GM21737 (cell line): ENCODE data around the gene CHD9.

ENCODE experiments used
- ATAC-seq: cut with Tn5 transposase; IDR thresholded peaks from one replicate; pipeline ENCODE4 v1.9.1; 2021; ENCODE audit warnings: mild to moderate bottlenecking, moderate library complexity; ENCODE audit not compliant: unreplicated experiment

CHD9 gene

GRCh38 chr16:53191413-53191812, 136.6 kb downstream of the CHD9 start:
- ATAC-seq = no peak

GRCh38 chr16:53198933-53199332, 144.1 kb downstream of the CHD9 start:
- no peak for ATAC-seq

- ATAC-seq = no peak
Measured at GRCh38 chr16:53201900-53202299, 147.1 kb downstream of the CHD9 start.

- no peak for ATAC-seq
Measured at GRCh38 chr16:53202398-53202797, 147.6 kb downstream of the CHD9 start.

- ATAC-seq = peak; percentile 77
Measured at GRCh38 chr16:53207810-53208752, 153.3 kb downstream of the CHD9 start.

- no peak for ATAC-seq
Measured at GRCh38 chr16:53209429-53209828, 154.6 kb downstream of the CHD9 start.

- ATAC-seq = no peak
Measured at GRCh38 chr16:53209877-53210276, 155.1 kb downstream of the CHD9 start.

- ATAC-seq = no peak
Measured at GRCh38 chr16:53211253-53211652, 156.5 kb downstream of the CHD9 start.

GRCh38 chr16:53212893-53213223, 158.1 kb downstream of the CHD9 start:
- ATAC-seq = no peak

- no peak for ATAC-seq
Measured at GRCh38 chr16:53213542-53213941, 158.8 kb downstream of the CHD9 start.

- ATAC-seq = no peak
Measured at GRCh38 chr16:53216798-53217197, 162.0 kb downstream of the CHD9 start.

GRCh38 chr16:53219371-53219770, 164.6 kb downstream of the CHD9 start:
- no peak for ATAC-seq

- no peak for ATAC-seq
Measured at GRCh38 chr16:53219795-53220454, 165.1 kb downstream of the CHD9 start.

GRCh38 chr16:53220585-53220984, 165.8 kb downstream of the CHD9 start:
- ATAC-seq = no peak

GRCh38 chr16:53224951-53225533, 170.3 kb downstream of the CHD9 start:
- no peak for ATAC-seq

- no peak for ATAC-seq
Measured at GRCh38 chr16:53232826-53233529, 178.2 kb downstream of the CHD9 start.

GRCh38 chr16:53234836-53235235, 180.0 kb downstream of the CHD9 start:
- no peak for ATAC-seq

GRCh38 chr16:53235851-53236250, 181.1 kb downstream of the CHD9 start:
- ATAC-seq = no peak

- ATAC-seq = no peak
Measured at GRCh38 chr16:53249331-53249730, 194.5 kb downstream of the CHD9 start.

- no peak for ATAC-seq
Measured at GRCh38 chr16:53257001-53257400, 202.2 kb downstream of the CHD9 start.

- ATAC-seq = no peak
Measured at GRCh38 chr16:53258809-53259208, 204.0 kb downstream of the CHD9 start.
